Astrocyte of the spinal cord (primary cell): ENCODE results near the gene ZNF407.
A peak's percentile ranks its signal among the peaks of the same experiment; 100 is the strongest.

Experiments
- DNase-seq: peaks from one replicate; pipeline ENCODE4 v3.0.0; 2011; ENCODE audit warnings: low read depth, low spot score
- H3K4me3 ChIP-seq: 2 replicates; pipeline ENCODE4 v1.5.1; 2011; ENCODE audit warnings: low read depth, mild to moderate bottlenecking, low read length, moderate library complexity
- in situ Hi-C: cut with HindIII; loops from 2 replicates; pipeline ENCODE4 v1.10.0; 2017; ENCODE audit warnings: low sequenced_read_pairs
- TF ChIP-seq, protein P1 (sequence below): IDR thresholded peaks from 2 replicates; pipeline ENCODE4 v1.5.1; 2012; ENCODE audit warnings: low read depth, mild to moderate bottlenecking, low read length, inconsistent platforms

The ZNF407 gene

DNA sequence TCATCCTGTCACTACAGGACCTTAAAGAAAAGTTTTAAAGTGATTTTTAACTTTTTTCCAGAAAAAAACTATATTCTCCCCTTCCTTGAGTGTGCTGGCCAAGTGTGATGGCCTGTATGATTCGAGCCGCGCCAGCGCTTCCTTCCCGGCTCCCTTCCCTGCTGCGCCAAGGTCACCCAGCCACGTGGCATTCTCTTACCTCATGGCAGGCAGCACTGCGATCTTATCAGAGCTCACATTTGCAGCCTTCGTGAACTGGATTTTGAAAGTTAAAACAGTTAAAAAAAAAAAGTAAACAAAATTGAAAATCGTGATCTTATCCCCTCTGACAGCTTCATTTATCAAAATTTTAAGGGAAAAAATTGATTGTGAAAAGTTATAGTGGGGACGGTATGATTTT lies 331.4 kb downstream of the ZNF407 start:
- H3K4me3 ChIP-seq: no peak overlapping the region
- in situ Hi-C loops: no loop called here
- DNase-seq: no peak
- TF ChIP-seq, protein P1, sequence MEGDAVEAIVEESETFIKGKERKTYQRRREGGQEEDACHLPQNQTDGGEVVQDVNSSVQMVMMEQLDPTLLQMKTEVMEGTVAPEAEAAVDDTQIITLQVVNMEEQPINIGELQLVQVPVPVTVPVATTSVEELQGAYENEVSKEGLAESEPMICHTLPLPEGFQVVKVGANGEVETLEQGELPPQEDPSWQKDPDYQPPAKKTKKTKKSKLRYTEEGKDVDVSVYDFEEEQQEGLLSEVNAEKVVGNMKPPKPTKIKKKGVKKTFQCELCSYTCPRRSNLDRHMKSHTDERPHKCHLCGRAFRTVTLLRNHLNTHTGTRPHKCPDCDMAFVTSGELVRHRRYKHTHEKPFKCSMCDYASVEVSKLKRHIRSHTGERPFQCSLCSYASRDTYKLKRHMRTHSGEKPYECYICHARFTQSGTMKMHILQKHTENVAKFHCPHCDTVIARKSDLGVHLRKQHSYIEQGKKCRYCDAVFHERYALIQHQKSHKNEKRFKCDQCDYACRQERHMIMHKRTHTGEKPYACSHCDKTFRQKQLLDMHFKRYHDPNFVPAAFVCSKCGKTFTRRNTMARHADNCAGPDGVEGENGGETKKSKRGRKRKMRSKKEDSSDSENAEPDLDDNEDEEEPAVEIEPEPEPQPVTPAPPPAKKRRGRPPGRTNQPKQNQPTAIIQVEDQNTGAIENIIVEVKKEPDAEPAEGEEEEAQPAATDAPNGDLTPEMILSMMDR: no peak

DNA sequence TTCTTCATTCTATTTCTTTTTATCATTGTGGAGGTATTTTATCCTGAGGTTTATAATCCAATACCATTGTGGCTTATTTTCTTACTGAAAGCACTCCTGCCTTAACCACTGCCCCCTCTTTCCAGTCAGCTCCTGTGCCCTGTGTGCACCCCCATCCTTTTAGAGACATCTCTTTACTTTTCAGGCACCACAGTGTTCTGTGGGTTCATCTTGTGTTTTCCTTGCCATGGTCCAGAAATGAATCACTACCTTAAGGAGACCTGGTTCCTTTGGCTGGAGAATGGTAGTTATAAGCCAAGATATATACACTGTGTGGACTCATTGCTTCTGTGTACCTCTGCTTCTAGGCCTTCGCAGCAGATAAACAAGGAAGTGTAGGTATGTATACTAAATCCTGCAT lies 332.9 kb downstream of the ZNF407 start:
- DNase-seq: peak; percentile 46
- in situ Hi-C loops: no loop called here
- no peak overlapping the region for H3K4me3 ChIP-seq
- TF ChIP-seq, protein P1: no peak

DNA sequence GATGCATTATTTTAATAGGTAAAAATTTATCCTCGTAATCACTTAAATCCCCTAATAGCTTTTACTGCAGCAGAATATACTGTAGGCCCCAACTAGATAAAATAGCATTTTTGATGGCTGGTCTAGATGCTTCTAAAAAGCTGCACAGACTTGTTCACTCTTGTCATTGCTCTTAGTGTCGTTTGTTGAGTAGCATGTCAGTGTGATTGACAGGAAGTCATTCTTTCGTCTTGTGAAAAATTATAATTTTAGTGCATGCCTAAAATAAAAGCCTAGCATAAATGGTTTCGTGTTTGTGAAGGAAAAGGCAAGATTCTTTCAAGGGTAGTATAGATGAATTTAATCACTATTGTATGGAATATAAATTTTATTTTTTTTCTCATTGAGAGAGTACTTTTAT lies 336.3 kb downstream of the ZNF407 start:
- TF ChIP-seq, protein P1: no peak

DNA sequence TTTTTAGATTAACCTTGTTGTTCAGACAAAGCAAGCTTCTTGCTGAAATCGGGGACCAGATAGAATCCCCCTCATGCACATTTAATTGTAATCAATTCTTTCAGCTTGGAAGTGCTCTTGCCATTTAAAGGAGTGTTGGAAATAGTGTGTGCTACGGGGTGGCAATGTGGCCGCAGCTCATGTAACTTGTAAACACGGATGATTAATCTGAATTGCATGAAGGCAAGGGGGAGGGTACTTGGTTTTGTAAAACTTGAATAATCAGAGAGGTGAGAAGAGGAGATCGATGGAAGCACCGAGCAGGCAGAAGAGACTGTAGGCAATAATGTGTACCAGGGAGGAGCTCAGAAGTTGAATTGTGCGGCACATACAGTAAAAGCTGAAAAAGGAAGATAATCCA lies 337.8 kb downstream of the ZNF407 start:
- DNase-seq: no peak
- no peak overlapping the region for H3K4me3 ChIP-seq
- TF ChIP-seq, protein P1: no peak
- in situ Hi-C loops: no loop called here

More for the DNA sequence above, 336.3 kb downstream of the ZNF407 start:
- no peak overlapping the region for H3K4me3 ChIP-seq
- DNase-seq: no peak
- in situ Hi-C loops: no loop called here

DNA sequence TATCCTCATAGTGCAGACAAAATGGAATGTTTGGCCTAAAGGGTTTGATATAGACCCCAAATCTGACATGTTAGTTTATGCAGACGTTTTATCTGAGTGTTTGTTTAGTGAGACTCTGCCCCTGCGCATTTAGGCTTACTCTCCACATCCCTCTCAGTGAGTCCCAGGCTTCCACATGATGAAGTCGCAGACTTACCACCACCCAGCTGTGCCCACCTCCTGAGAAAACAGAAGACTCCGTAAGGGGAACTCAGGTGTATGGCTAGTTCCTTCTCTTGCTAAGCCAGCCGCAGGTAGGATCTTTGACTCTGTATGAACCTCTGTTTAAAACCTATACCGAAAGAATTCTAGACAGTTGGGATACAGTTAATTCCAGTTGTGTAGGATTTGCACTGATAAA lies 338.7 kb downstream of the ZNF407 start:
- in situ Hi-C loops: no loop called here

DNA sequence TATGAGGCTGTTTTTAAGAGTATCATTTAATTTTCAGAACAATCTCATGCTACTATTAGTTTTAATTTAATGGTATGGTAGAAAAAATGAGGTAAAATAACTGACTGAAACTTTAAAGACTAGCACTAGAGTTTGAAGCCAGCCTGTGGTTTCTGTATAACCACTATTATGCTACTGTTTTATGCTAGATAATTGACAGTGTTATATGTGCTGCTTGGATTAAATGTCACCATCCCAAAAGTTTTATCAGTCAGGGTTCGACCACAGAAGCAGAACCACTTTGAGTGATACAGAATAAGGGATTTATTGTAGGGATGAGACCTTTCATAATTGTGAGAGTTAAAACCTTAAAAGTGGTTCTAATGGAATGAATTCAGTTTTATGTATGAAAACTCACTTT lies 339.6 kb downstream of the ZNF407 start:
- TF ChIP-seq, protein P1: no peak
- H3K4me3 ChIP-seq: no peak overlapping the region
- no peak for DNase-seq
- in situ Hi-C loops: no loop called here

More for the DNA sequence above, 338.7 kb downstream of the ZNF407 start:
- DNase-seq: no peak
- H3K4me3 ChIP-seq: no peak overlapping the region
- TF ChIP-seq, protein P1: no peak

DNA sequence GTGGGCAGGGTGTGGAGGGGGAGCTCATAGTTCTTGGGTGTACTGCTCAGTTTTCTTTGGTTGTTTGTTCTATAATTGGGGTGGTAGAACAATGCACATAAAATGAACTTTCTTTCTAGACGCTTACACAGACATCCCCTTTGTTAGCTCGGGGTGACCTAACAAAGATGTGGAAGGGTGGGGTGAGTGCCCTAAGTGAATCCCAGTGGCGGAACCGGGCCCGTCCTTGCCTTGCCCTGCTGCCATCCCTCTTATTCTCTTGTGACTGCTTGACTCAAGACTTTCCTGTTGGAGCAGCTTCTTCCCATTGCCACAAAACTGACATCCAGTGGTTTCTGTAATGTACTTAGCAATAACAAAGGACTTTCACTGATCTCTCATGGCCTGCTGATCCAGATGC lies 343.2 kb downstream of the ZNF407 start:
- in situ Hi-C loops: no loop called here
- TF ChIP-seq, protein P1: no peak
- no peak overlapping the region for H3K4me3 ChIP-seq
- DNase-seq: no peak
